Upper lobe of right lung (tissue), 1 donor: ENCODE data around the gene MARCHF3. TPM values are rescaled to one million over a fixed set of nuclear protein-coding genes. Genes with fewer than 3 reads are reported as not detected.
A peak's percentile ranks its signal among the peaks of the same experiment; 100 is the strongest.

Source experiments
- ATAC-seq: fragments of 200-7000 bp; cut with Tn5 transposase; one replicate; pipeline ENCODE4 v1.9.1; 2020; ENCODE audit warnings: mild to moderate bottlenecking, moderate library complexity
- DNase-seq: peaks from one replicate; pipeline ENCODE4 v3.0.0-alpha.2; 2020
- H3K27ac ChIP-seq: fragments of 200-600 bp; one replicate; pipeline ENCODE4 v1.8.0; 2022
- H3K27me3 ChIP-seq: fragments of 200-600 bp; one replicate; pipeline ENCODE4 v1.8.0; 2022; ENCODE audit warnings: mild to moderate bottlenecking
- H3K36me3 ChIP-seq: fragments of 200-600 bp; one replicate; pipeline ENCODE4 v1.8.0; 2022
- H3K4me1 ChIP-seq: fragments of 200-600 bp; one replicate; pipeline ENCODE4 v1.8.0; 2022
- H3K4me3 ChIP-seq: fragments of 200-600 bp; one replicate; pipeline ENCODE4 v1.8.0; 2022; ENCODE audit warnings: mild to moderate bottlenecking
- H3K9me3 ChIP-seq: fragments of 200-600 bp; one replicate; pipeline ENCODE4 v1.8.0; 2022
- CTCF ChIP-seq: fragments of 200-600 bp; IDR thresholded peaks from one replicate; pipeline ENCODE4 v1.8.0; 2022; ENCODE audit warnings: antibody characterized with exemption
- intact Hi-C: fragments of 100-400 bp; cut with DNase I; formaldehyde crosslinking; loops from one replicate; pipeline ENCODE4 v1.11.0; 2022
- total RNA-seq: library from RNA; stranded (reverse); fragmentation: NEBNext Ultra II Directional; extraction: Animal tissue kit (Norgen Biotek cat#: 25700); gene quantifications from one replicate; pipeline ENCODE4 v1.2.1, GENCODE V29; 2021
- donor health status: DM: no; HTN: yes; CAD: no; lungs with severe emphysema.

MARCHF3 gene
- total RNA-seq, 1 donor from 2014 or later, result 11.1 TPM

GRCh38 chr5:126837906-126838539 is 192.3 kb downstream of the MARCHF3 start:
- no peaks in the 10 kb centered on the region for H3K4me1 ChIP-seq
- intact Hi-C loops, result no loop called here
- H3K4me3 ChIP-seq, result no peak overlapping the region
- H3K27ac ChIP-seq, result no peak overlapping the region
- no peak for ATAC-seq
- H3K9me3 ChIP-seq, result no peaks in the 10 kb centered on the region
- no peaks in the 10 kb centered on the region for H3K27me3 ChIP-seq
- no peak for DNase-seq
- peak; percentile 53 for TF ChIP-seq CTCF
- no peaks in the 10 kb centered on the region for H3K36me3 ChIP-seq

DNA sequence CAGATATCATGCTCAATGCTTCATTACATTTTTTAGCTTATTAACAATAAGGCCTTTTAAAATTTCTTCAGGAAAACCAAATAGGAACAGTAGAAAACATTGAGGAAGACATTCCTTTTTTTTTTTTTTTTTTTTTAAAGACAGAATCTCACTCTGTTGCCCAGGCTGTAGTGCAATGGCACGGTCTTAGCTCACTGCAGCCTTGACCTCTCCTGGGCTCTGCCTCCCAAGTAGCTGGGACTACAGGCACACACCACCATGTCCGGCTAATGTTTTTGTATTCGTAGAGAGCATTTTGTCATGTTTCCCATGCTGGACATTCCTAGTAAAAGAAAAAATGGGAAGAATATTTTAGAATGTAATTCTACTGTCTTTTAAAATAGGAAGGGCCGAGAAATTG is 193.1 kb downstream of the MARCHF3 start:
- DNase-seq (no peak), ATAC-seq (no peak)
- Histone ChIP-seq H3K36me3 (no peaks in the 10 kb centered on the region), H3K9me3 (no peaks in the 10 kb centered on the region), H3K27ac (no peak overlapping the region), H3K4me1 (no peaks in the 10 kb centered on the region), H3K27me3 (no peaks in the 10 kb centered on the region), H3K4me3 (no peak overlapping the region)
- intact Hi-C loops, result no loop called here
- TF ChIP-seq CTCF, result no peak

DNA sequence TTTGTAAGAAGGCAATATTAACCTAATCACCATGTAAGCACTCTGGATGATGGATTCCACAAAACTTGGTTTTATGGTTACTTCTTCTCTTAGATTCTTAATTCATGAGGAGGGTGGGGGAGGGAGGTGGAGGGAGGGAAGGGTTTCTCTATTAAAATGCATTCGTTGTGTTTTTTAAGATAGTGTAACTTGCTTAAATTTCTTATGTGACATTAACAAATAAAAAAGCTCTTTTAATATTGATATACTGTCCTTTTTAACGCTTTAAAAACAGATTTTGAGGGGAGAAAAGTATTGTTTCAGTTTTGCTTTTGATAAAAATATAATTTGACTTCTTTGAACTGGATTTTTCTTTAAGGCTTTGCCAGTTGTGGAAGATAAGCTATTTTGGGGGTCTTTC is 193.6 kb downstream of the MARCHF3 start:
- Histone ChIP-seq H3K9me3 (no peaks in the 10 kb centered on the region), H3K27me3 (no peaks in the 10 kb centered on the region), H3K27ac (no peak overlapping the region), H3K4me1 (no peaks in the 10 kb centered on the region), H3K36me3 (no peaks in the 10 kb centered on the region), H3K4me3 (no peak overlapping the region)
- ATAC-seq, result no peak
- TF ChIP-seq CTCF, result no peak
- intact Hi-C loops, result no loop called here
- no peak for DNase-seq

- DNase-seq (no peak), ATAC-seq (no peak)
- intact Hi-C loops, result no loop called here
- H3K4me1 ChIP-seq, result no peaks in the 10 kb centered on the region
- no peak overlapping the region for H3K4me3 ChIP-seq
- TF ChIP-seq CTCF, result no peak
- H3K36me3 ChIP-seq, result no peaks in the 10 kb centered on the region
- no peak overlapping the region for H3K27ac ChIP-seq
- no peaks in the 10 kb centered on the region for H3K27me3 ChIP-seq
- H3K9me3 ChIP-seq, result no peaks in the 10 kb centered on the region
These were observed 199.2 kb downstream of the MARCHF3 start for GRCh38 chr5:126831156-126831555.

DNA sequence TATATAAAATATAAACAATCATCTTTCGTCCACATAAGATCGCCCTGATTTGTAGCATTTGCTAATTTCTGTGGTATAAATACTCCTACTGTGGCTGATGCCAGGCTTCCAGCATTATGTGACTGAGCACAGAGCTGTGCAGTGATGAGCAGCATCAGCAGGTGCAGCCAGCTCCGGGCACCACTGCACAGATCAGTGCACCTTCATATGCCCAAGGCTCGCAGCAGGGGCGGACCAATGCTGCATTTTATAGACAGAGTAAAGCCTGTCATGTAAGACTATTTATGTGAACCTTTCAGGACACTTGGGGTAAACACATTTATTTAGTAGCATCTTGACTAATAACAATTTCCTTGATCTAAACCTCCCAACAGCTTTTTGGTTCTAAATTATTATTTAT is 200.3 kb downstream of the MARCHF3 start:
- no peak for TF ChIP-seq CTCF
- intact Hi-C loops, result no loop called here
- Histone ChIP-seq H3K9me3 (no peaks in the 10 kb centered on the region), H3K27ac (no peak overlapping the region), H3K4me3 (no peak overlapping the region), H3K4me1 (no peaks in the 10 kb centered on the region), H3K27me3 (no peaks in the 10 kb centered on the region), H3K36me3 (no peaks in the 10 kb centered on the region)
- DNase-seq (no peak), ATAC-seq (no peak)

DNA sequence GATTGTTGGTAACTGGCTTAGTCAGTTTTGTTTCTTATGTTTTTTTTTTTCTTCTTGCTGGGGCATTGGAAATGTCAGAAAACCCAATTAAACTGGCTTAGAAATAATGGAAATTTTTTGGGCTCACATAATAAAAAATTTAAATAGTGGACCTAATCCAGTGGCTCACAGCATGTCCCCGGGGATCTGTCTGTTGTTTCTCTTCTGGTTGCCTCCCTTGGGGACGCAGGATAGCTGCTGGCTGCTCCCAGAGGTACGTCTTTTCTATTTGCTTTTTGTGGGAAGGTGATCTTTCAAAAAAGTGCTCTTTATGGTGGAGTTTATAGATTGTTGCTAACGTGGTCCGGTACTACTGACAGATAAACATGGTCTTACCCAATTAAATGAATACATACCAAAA is 201.3 kb downstream of the MARCHF3 start:
- no peak for DNase-seq
- H3K36me3 ChIP-seq, result no peaks in the 10 kb centered on the region
- intact Hi-C loops, result no loop called here
- no peak overlapping the region for H3K27ac ChIP-seq
- ATAC-seq, result no peak
- H3K4me3 ChIP-seq, result no peak overlapping the region
- H3K27me3 ChIP-seq, result no peaks in the 10 kb centered on the region
- H3K4me1 ChIP-seq, result no peaks in the 10 kb centered on the region
- no peak for TF ChIP-seq CTCF
- no peaks in the 10 kb centered on the region for H3K9me3 ChIP-seq
